GM12891 (cell line): ENCODE results near the gene ICAM4.

ENCODE experiments used
- POLR2A ChIP-seq: IDR thresholded peaks from 2 replicates; pipeline ENCODE4 v1.6.1; 2011; ENCODE audit warnings: low read depth, low read length, control low read depth
- TAF1 ChIP-seq: IDR thresholded peaks from 2 replicates; pipeline ENCODE4 v1.6.1; 2011; ENCODE audit warnings: low read depth, low read length, control low read depth

GRCh38 chr19:10284960-10285278 is 1.8 kb upstream of the ICAM4 start:
- TF ChIP-seq TAF1, result no peak
- no peak for TF ChIP-seq POLR2A
